ENCODE measurements around the gene TBX1. TPM values are rescaled to one million over a fixed set of nuclear protein-coding genes. Genes with fewer than 3 reads are reported as not detected.

TBX1 gene
- total and polyA plus RNA-seq, 2 of the 8 experiments (the other 6 are each of a cell fraction or from before 2014, with no cell fraction given) = 0.28 TPM; not detected in 1

- TF ChIP-seq CTCF (IDR thresholded peaks at IDR 0.05; ENCODE audit: control extremely low read depth in 1 of 3, insufficient read depth in 1 of 3, low read depth in 1 of 3, low read length in 3 of 3) (no peak), POLR2AphosphoS5 (IDR thresholded peaks at IDR 0.05; ENCODE audit: low read depth, low read length) (no peak), JUND (IDR thresholded peaks at IDR 0.05; ENCODE audit: low read length) (no peak), TAF7 (optimal IDR thresholded peaks at IDR 0.05; ENCODE audit: borderline replicate concordance, low read depth, low read length) (no peak), ATF3 (IDR thresholded peaks at IDR 0.05; ENCODE audit: insufficient read depth, low read depth, low read length) (no peak), TAF1 (IDR thresholded peaks at IDR 0.05; ENCODE audit: low read depth, low read length) (no peak), CHD1 (IDR thresholded peaks at IDR 0.05; ENCODE audit: low read depth, low read length) (no peak)
Measured at GRCh38 chr22:19798891-19799293, 38.3 kb downstream of the TBX1 start (continued).
